Suppressor macrophage (primary cell): ENCODE data around the gene DLG2.

Experiments
- DNase-seq, 4 experiments: peaks; one replicate each; pipeline ENCODE4 v3.0.0-alpha.2; 2020 to 2022

DLG2 gene

GRCh38 chr11:84061726-84062125, 1565.4 kb downstream of the DLG2 start:
- no peak for DNase-seq

DNA sequence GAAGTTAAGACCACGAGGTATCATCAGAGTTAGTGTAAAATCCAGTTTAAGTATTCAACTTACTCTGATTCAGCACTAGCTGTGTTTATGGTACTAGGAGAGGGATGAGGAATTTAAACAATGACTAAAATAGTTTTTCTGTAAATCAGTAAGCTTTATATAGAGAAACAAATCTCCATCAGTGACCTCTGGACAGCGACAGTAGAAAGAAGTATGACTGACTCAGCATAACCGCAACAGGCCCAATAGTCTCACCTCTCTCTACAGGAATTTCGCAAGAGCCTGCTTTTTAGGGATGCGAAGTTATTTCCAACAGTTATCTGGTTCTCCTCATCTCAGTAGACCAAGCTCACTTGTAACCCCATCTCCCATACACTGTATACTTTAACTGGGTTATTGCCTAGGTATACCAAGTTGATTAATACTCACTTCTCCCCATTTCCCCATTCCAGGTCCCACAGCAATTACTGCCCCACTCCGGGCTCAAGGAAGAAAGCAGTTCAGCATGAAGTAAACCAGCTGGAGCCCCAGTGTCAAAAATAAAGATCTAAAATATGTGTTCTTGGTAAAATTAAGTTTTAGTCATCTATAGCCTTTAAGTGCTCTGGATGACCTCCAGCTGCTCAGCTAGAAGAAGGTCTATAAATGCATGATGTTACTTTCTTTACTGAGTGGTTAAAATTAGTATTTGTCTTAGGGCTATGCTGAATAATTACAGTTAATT, 1570.3 kb downstream of the DLG2 start:
- no peak for DNase-seq

DNA sequence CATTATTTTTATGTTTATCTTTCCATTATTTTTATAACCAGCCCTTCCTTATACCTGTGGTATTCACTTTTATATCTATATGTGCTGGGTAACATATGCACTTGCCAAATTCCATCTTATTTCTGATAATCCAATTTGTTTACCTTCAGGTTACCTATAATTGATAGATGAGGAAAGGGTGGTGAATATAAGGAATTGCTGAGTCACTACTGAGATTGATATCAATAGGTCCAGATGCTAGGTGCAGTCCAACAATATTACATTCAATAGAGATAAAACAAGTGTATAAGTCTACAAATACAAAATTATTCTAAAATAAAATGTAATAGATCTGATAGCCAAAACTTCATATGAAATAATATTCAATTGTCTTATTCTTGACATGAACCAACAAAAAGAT, 1582.0 kb downstream of the DLG2 start:
- no peak for DNase-seq

GRCh38 chr11:84044706-84045105, 1582.4 kb downstream of the DLG2 start:
- no peak for DNase-seq

- DNase-seq: no peak
Observed at GRCh38 chr11:84036664-84037194, 1590.4 kb downstream of the DLG2 start.

DNA sequence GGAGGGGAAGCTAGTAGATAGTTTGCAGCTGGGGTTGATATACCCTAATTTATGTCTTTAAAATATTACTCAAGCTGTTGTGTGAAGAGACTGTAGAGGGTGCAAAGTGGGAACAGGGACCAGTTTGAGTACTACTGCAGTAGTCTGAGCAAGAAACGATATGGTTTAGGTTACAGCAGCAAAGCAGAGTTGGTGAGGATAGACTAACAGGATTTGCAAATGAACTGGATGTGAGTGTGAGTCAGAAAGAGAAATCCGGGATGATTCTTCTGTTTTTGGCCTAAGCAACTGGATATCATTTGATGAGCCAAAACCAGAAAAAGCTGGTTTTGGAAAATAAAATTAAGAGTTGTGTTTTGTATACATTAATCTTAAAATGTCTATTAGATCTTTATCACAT, 1591.5 kb downstream of the DLG2 start:
- DNase-seq: no peak

- no peak for DNase-seq
Observed at GRCh38 chr11:84034484-84034883, 1592.7 kb downstream of the DLG2 start.

GRCh38 chr11:84024266-84024665, 1602.9 kb downstream of the DLG2 start:
- no peak for DNase-seq

- DNase-seq: no peak
Observed at GRCh38 chr11:84022695-84023094, 1604.4 kb downstream of the DLG2 start.

GRCh38 chr11:84022201-84022600, 1604.9 kb downstream of the DLG2 start:
- no peak for DNase-seq

DNA sequence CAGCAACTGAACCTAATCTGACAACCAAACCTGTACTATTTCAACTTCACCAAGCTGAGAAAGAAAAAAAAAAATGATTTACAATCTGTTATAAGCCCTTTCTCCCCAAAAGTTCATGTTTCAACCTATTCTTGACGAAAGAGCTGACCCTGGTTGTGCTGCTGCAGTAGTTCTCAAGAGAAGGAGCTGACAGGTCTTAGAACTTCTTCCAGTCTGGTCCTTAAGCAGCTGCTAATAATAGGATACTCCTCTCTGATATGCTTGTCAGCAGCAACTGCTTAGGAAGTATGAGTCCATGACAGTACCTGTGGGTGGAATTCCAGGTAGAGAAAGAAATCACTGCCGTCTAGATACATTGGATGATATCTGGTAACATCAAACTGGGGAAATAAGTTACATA, 1605.9 kb downstream of the DLG2 start:
- no peak for DNase-seq

GRCh38 chr11:84019571-84020194, 1607.5 kb downstream of the DLG2 start:
- no peak for DNase-seq

- DNase-seq: no peak
Observed at GRCh38 chr11:84014539-84014938, 1612.6 kb downstream of the DLG2 start.

DNA sequence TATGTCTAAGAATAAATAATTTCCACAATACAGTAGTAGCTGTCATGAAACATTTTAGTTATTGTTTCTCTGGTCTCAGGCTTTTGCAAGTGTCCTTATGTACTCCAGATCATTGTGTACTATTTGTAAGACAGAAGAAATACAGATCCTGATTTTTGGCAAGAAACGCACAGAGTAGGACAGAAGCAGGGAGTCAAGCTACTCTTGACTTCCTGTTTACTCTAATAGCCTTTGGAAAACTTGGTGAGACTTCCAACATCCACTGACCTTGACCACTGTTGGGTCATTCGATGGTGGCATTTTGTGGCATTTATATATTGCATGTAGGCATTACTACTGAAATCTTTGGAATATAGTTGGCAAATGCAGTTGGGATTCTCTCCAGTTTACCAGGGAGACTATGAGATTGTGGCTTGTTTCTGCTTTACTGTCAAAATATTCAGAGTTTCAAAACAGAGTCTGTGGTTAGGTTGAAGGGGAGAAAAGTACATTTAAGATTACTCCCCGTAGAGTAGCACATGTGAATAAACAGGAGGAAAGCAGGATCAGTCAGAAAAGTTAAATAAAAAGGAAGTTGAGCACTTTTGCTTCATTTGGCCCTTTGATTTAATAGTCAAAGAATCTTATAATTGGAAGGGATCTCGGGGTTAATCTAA, 1614.8 kb downstream of the DLG2 start:
- no peak for DNase-seq

DNA sequence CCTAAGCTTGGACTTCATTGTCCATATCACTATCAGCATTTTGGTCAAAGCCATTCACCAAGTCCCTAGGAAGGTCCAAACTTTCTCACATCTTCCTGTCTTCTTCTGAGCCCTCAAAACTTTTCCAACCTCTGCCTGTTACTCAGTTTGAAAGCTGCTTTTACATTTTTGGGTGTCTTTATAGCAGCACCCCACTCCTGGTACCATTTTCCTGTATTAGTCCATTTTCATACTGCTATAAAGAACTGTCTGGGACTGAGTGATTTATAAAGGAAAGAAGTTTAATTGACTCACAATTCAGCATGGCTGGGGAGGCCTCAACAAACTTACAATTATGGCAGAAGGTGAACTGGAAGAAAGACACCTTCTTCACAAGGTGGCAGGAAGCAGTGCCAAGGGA, 1624.0 kb downstream of the DLG2 start:
- DNase-seq: no peak

GRCh38 chr11:83998921-83999320, 1628.2 kb downstream of the DLG2 start:
- no peak for DNase-seq

- DNase-seq: no peak
Observed at GRCh38 chr11:83990160-83990733, 1636.9 kb downstream of the DLG2 start.

GRCh38 chr11:83982825-83983224, 1644.3 kb downstream of the DLG2 start:
- DNase-seq: no peak

- DNase-seq: no peak
Observed at GRCh38 chr11:83979593-83979992, 1647.6 kb downstream of the DLG2 start.

DNA sequence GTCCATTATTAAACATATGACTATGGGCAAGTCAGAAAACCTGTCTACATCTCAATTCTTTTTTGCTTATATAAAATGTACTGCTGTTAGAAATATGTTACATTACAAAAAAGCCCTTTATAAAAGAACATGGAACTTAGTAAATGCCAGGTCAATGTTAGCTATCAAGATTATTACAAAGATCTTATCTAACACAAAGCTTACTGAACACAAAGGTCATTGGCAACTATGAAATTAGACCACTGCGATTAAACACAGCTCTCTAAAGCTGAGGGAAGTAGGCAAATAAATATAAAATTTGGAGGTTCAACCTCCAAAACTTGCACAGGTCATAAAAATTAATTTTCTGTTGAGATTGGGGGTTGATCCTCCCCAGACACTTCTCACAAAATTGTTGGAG, 1648.2 kb downstream of the DLG2 start:
- DNase-seq: no peak

- no peak for DNase-seq
Observed at GRCh38 chr11:83976086-83976485, 1651.1 kb downstream of the DLG2 start.

DNA sequence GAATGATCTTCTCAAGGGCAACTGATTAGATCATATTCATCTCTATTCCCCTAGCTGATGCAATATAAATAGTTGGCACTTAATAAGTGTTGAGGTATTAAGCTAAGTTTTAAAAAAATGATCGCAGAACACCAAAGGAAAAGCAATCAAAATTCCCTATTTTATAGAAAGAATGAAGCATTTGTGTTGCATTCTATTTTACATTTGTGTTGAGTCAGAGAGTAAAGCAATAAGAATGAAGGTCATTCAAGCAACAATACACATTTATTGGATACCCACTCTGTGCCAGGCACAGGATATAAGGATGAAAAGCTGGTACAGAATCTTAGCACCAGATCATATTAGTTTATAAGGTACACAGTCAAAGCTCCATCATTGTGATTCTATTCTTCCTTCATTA, 1654.6 kb downstream of the DLG2 start:
- no peak for DNase-seq

DNA sequence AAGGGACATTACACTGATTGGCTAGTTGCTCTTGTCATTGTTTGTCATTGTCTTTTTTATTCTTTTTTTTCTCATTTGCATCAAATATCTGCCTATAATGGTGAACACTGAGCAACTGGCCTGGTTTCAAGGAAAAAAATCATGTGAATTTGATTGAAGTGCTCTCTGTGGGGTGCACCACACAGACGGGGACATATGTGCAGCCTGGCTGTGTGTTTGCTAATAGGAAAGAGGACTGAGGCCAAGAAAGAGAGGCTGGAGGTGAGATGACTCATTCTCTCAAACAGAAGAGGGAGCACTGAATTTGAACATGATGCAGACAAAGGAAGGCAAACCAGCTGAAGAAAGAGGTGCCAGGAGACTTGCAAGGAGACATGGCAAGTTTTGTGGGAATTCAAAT, 1656.1 kb downstream of the DLG2 start:
- no peak for DNase-seq
